HepG2 (cell line): ENCODE results near the gene LPIN3. TPM values are rescaled to one million over a fixed set of nuclear protein-coding genes. Genes with fewer than 3 reads are reported as not detected.

Experiments
- AGO2 ChIP-seq: fragments of 200-400 bp; formaldehyde crosslinking; optimal IDR thresholded peaks from 2 replicates; pipeline ENCODE3; 2017; ENCODE audit warnings: mild to moderate bottlenecking, low read depth, low read length, moderate library complexity
- BCLAF1 ChIP-seq: fragments of 450-650 bp; IDR thresholded peaks from 2 replicates; pipeline ENCODE4 v1.6.1; 2017; ENCODE audit warnings: mild to moderate bottlenecking
- KDM2A ChIP-seq: sonication (generic); formaldehyde crosslinking; IDR thresholded peaks from 2 replicates; pipeline ENCODE4 v1.4.0; 2020; ENCODE audit warnings: low read depth, missing genetic modification reagents, borderline replicate concordance
- MED8 ChIP-seq: sonication (generic); formaldehyde crosslinking; IDR thresholded peaks from 2 replicates; pipeline ENCODE4 v1.8.1; 2023; ENCODE audit warnings: mild to moderate bottlenecking, missing genetic modification reagents; ENCODE audit not compliant: insufficient replicate concordance
- RERE ChIP-seq: IDR thresholded peaks from 2 replicates; pipeline ENCODE4 v1.6.1; 2016; ENCODE audit warnings: low read depth, missing genetic modification reagents, missing compliant biosample characterization
- SMC3 ChIP-seq: IDR thresholded peaks from 2 replicates; pipeline ENCODE4 v1.6.1; 2011; ENCODE audit warnings: low read length, improper control_type of control experiment
- SP2 ChIP-seq: sonication (generic); formaldehyde crosslinking; IDR thresholded peaks from 2 replicates; pipeline ENCODE4 v1.5.1; 2020; ENCODE audit warnings: mild to moderate bottlenecking, missing genetic modification reagents
- SRSF9 ChIP-seq: fragments of 200-400 bp; formaldehyde crosslinking; IDR thresholded peaks from 2 replicates; pipeline ENCODE4 v1.6.1; 2018; ENCODE audit warnings: borderline replicate concordance, mild to moderate bottlenecking, low read depth, low read length; ENCODE audit not compliant: insufficient read depth, poor library complexity, severe bottlenecking
- ZBTB10 ChIP-seq: sonication (generic); formaldehyde crosslinking; IDR thresholded peaks from 2 replicates; pipeline ENCODE4 v1.4.0; 2020; ENCODE audit warnings: missing genetic modification reagents, borderline replicate concordance
- ZKSCAN5 ChIP-seq: sonication (generic); formaldehyde crosslinking; IDR thresholded peaks from 2 replicates; pipeline ENCODE4 v1.5.1; 2020; ENCODE audit warnings: mild to moderate bottlenecking, missing genetic modification reagents
- ZNF335 ChIP-seq: sonication (generic); formaldehyde crosslinking; IDR thresholded peaks from 2 replicates; pipeline ENCODE4 v1.4.0; 2020; ENCODE audit warnings: missing genetic modification reagents
- ZNF597 ChIP-seq: sonication (generic); formaldehyde crosslinking; IDR thresholded peaks from 2 replicates; pipeline ENCODE4 v1.5.0; 2020; ENCODE audit warnings: missing genetic modification reagents
- ZNF879 ChIP-seq: sonication (generic); formaldehyde crosslinking; IDR thresholded peaks from 2 replicates; pipeline ENCODE4 v1.8.1; 2023; ENCODE audit warnings: missing genetic modification reagents
- polyA plus RNA-seq, 8 experiments: library from polyadenylated mRNA; depleted of rRNA in 3 of 8; stranded (reverse) in 7 of 8; unstranded in 1 of 8; fragments of >200 nt; fragmentation: Illumina TruSeq in 4 of 8; extraction: Trizol in 4 of 8; gene quantifications; 2 replicates each; pipeline versions ENCODE4 v1.2.1 to v1.2.3, GENCODE V29; 2011 to 2016; ENCODE audit warnings: low read depth in 4 of 8, missing spikeins in 1 of 8, mixed read lengths in 1 of 8; ENCODE audit not compliant: insufficient read depth in 1 of 8
- total RNA-seq, 5 experiments: library from RNA; depleted of rRNA; stranded (reverse); fragments of >200 nt; fragmentation: Illumina TruSeq; extraction: Trizol; gene quantifications; 2 replicates each; pipeline ENCODE4 v1.2.3, GENCODE V29; 2016; ENCODE audit warnings: low read depth in 1 of 5

LPIN3 gene
- total and polyA plus RNA-seq, 2 of the 13 experiments (the other 11 are each of a cell fraction or from before 2014, with no cell fraction given), result 14.2 to 28.6 TPM

- TF ChIP-seq SMC3 (no peak), ZNF597 (no peak; the same call in 1 of the 2 replicates), RERE (CRISPR knock-in tag) (0 out of 2 replicates have a peak, but pooled peaks have one; percentile 24), ZKSCAN5 (CRISPR knock-in tag) (peak; percentile 71; the same call in 1 of the 2 replicates), ZBTB10 (CRISPR knock-in tag) (peak; percentile 72; the same call in 1 of the 2 replicates), ZNF879 (no peak), SP2 (CRISPR knock-in tag) (no peak), KDM2A (CRISPR knock-in tag) (peak; percentile 72), BCLAF1 (no peak), ZNF335 (CRISPR knock-in tag) (peak; percentile 85; the same call in 1 of the 2 replicates), AGO2 (peak; percentile 49), SRSF9 (no peak), MED8 (CRISPR knock-in tag) (no peak)
Observed at GRCh38 chr20:41316602-41317545, 23.7 kb upstream of the LPIN3 start (continued).
